Smooth muscle cell (in vitro differentiated cells): ENCODE results near the gene BSN. TPM values are rescaled to one million over a fixed set of nuclear protein-coding genes. Genes with fewer than 3 reads are reported as not detected.

ENCODE experiments used
- DNase-seq: peaks from one replicate; lab custom pipeline; 2025; ENCODE audit not compliant: unreplicated experiment; lab: John Stamatoyannopoulos, UW
- H2AFZ ChIP-seq: fragments of 200-600 bp; sonication (generic); 2 replicates; pipeline ENCODE4 v1.6.0; 2016; ENCODE audit warnings: antibody characterized with exemption, low read depth, mild to moderate bottlenecking
- H3F3A ChIP-seq: fragments of 200-600 bp; sonication (generic); 2 replicates; pipeline ENCODE4 v1.6.0; 2017; ENCODE audit warnings: antibody characterized with exemption, low read depth
- H3K27ac ChIP-seq: fragments of 200-600 bp; sonication (generic); 2 replicates; pipeline ENCODE4 v1.5.1; 2016; ENCODE audit warnings: low read depth, mild to moderate bottlenecking
- H3K27me3 ChIP-seq: fragments of 200-600 bp; sonication (generic); 2 replicates; pipeline ENCODE4 v1.6.1; 2016; ENCODE audit warnings: low read depth, mild to moderate bottlenecking
- H3K36me3 ChIP-seq: fragments of 200-600 bp; sonication (generic); 2 replicates; pipeline ENCODE4 v1.5.1; 2016; ENCODE audit warnings: low read depth
- H3K4me1 ChIP-seq: fragments of 200-600 bp; sonication (generic); 2 replicates; pipeline ENCODE4 v1.5.1; 2016; ENCODE audit warnings: low read depth
- H3K4me2 ChIP-seq: fragments of 200-600 bp; sonication (generic); 2 replicates; pipeline ENCODE4 v1.6.0; 2016; ENCODE audit warnings: mild to moderate bottlenecking
- H3K4me3 ChIP-seq: fragments of 200-600 bp; sonication (generic); 2 replicates; pipeline ENCODE4 v1.5.1; 2016; ENCODE audit warnings: mild to moderate bottlenecking
- H3K79me2 ChIP-seq: fragments of 200-600 bp; sonication (generic); 2 replicates; pipeline ENCODE4 v1.6.0; 2016; ENCODE audit warnings: low read depth, mild to moderate bottlenecking
- H3K9ac ChIP-seq: fragments of 200-600 bp; sonication (generic); 2 replicates; pipeline ENCODE4 v1.6.0; 2016; ENCODE audit warnings: low read depth
- H3K9me3 ChIP-seq: fragments of 200-600 bp; sonication (generic); replicated peaks from 2 replicates; pipeline ENCODE4 v1.5.1; 2016; ENCODE audit warnings: low read depth
- H4K20me1 ChIP-seq: fragments of 200-600 bp; sonication (generic); 2 replicates; pipeline ENCODE4 v1.6.0; 2016; ENCODE audit warnings: low read depth
- WGBS: methylation state at CpG from one replicate; pipeline ENCODE4 v1.1.7; 2016; ENCODE audit warnings: low lambda C conversion rate; 5-methylcytosine and 5-hydroxymethylcytosine counted together
- polyA plus RNA-seq: library from polyadenylated mRNA; unstranded; fragments of >200 nt; fragmentation: Nextera tagmentation; extraction: Ambion mirVana; gene quantifications from 2 replicates; pipeline ENCODE4 v1.2.1, GENCODE V29; 2016
- total RNA-seq: library from RNA; depleted of rRNA; stranded (reverse); fragments of >200 nt; gene quantifications from 2 replicates; pipeline ENCODE4 v1.2.3, GENCODE V29; 2014
- TF ChIP-seq, protein P1 (sequence below): fragments of 200-600 bp; sonication (generic); IDR thresholded peaks from 2 replicates; pipeline ENCODE4 v1.5.1; 2017; ENCODE audit warnings: borderline replicate concordance, mild to moderate bottlenecking, antibody characterized with exemption; ENCODE audit not compliant: insufficient read depth, poor library complexity, severe bottlenecking

BSN gene
- total and polyA plus RNA-seq, 2 experiments from 2014 or later: under 0.01 to 0.07 TPM

- no peaks in the 10 kb centered on the region for H3K9me3 ChIP-seq
- TF ChIP-seq, protein P1, sequence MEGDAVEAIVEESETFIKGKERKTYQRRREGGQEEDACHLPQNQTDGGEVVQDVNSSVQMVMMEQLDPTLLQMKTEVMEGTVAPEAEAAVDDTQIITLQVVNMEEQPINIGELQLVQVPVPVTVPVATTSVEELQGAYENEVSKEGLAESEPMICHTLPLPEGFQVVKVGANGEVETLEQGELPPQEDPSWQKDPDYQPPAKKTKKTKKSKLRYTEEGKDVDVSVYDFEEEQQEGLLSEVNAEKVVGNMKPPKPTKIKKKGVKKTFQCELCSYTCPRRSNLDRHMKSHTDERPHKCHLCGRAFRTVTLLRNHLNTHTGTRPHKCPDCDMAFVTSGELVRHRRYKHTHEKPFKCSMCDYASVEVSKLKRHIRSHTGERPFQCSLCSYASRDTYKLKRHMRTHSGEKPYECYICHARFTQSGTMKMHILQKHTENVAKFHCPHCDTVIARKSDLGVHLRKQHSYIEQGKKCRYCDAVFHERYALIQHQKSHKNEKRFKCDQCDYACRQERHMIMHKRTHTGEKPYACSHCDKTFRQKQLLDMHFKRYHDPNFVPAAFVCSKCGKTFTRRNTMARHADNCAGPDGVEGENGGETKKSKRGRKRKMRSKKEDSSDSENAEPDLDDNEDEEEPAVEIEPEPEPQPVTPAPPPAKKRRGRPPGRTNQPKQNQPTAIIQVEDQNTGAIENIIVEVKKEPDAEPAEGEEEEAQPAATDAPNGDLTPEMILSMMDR: no peak
- H3F3A ChIP-seq: no peaks in the 10 kb centered on the region
- H3K4me2 ChIP-seq: no peak overlapping the region
- no peak overlapping the region for H3K9ac ChIP-seq
- no peaks in the 10 kb centered on the region for H3K36me3 ChIP-seq
- no peak overlapping the region for H2AFZ ChIP-seq
- H3K4me1 ChIP-seq: no peaks in the 10 kb centered on the region
- 93% methylated on average over 21 of the region's 21 CpGs for WGBS
- H3K27me3 ChIP-seq: no peaks in the 10 kb centered on the region
- no peaks in the 10 kb centered on the region for H3K79me2 ChIP-seq
- no peaks in the 10 kb centered on the region for H4K20me1 ChIP-seq
- no peak overlapping the region for H3K4me3 ChIP-seq
- no peak overlapping the region for H3K27ac ChIP-seq
- no peak for DNase-seq
These were observed 98.7 kb downstream of the BSN start for GRCh38 chr3:49652903-49653415.

DNA sequence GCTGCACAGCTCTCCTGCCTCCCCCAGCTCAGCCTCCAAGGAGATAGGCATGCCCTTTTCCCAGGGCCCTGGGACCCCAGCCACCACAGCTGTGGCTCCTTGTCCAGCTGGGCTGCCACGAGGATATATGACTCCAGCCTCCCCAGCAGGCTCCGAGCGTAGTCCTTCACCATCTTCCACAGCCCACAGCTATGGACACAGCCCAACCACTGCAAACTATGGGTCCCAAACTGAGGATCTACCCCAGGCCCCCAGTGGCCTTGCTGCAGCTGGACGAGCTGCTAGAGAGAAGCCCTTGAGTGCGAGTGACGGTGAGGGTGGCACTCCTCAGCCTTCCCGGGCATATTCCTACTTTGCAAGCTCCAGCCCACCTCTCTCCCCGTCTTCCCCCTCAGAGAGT, 99.3 kb downstream of the BSN start:
- Histone ChIP-seq H3K36me3 (no peaks in the 10 kb centered on the region), H3K9me3 (no peaks in the 10 kb centered on the region), H3K27ac (no peak overlapping the region), H3K9ac (no peak overlapping the region), H3K4me2 (no peak overlapping the region), H3K79me2 (no peaks in the 10 kb centered on the region), H3K27me3 (no peaks in the 10 kb centered on the region), H3F3A (no peaks in the 10 kb centered on the region), H2AFZ (no peak overlapping the region), H4K20me1 (no peaks in the 10 kb centered on the region), H3K4me3 (no peak overlapping the region), H3K4me1 (no peaks in the 10 kb centered on the region)
- DNase-seq: no peak
- WGBS: 87% methylated on average over 8 of the region's 8 CpGs
- TF ChIP-seq, protein P1: no peak

DNA sequence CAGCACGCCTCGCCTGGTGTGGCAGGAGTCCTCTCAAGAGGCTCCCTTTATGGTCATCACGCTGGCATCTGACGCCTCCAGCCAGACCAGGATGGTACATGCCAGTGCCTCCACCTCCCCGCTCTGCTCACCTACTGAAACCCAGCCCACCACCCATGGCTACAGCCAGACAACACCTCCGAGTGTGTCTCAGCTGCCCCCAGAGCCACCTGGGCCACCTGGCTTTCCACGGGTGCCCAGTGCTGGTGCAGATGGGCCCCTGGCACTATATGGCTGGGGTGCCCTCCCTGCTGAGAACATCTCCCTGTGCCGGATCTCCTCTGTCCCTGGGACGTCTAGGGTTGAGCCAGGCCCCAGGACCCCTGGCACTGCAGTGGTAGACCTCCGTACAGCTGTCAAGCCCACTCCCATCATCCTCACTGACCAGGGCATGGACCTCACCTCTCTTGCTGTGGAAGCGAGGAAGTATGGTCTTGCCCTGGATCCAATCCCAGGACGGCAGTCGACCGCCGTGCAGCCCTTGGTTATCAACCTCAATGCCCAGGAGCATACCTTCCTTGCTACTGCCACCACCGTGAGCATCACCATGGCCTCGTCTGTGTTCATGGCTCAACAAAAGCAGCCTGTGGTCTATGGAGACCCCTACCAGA, 100.0 kb downstream of the BSN start:
- Histone ChIP-seq H3K4me2 (no peak overlapping the region), H2AFZ (no peak overlapping the region), H3K4me1 (no peaks in the 10 kb centered on the region), H3K36me3 (no peaks in the 10 kb centered on the region), H3K4me3 (no peak overlapping the region), H4K20me1 (no peaks in the 10 kb centered on the region), H3K79me2 (no peaks in the 10 kb centered on the region), H3K27ac (no peak overlapping the region), H3K9ac (no peak overlapping the region), H3K9me3 (no peaks in the 10 kb centered on the region), H3F3A (no peaks in the 10 kb centered on the region), H3K27me3 (no peaks in the 10 kb centered on the region)
- DNase-seq: no peak
- 96% methylated on average over 17 of the region's 17 CpGs for WGBS
- TF ChIP-seq, protein P1: no peak
